ENCODE results near the gene ALOX5.

Gene ALOX5

DNA sequence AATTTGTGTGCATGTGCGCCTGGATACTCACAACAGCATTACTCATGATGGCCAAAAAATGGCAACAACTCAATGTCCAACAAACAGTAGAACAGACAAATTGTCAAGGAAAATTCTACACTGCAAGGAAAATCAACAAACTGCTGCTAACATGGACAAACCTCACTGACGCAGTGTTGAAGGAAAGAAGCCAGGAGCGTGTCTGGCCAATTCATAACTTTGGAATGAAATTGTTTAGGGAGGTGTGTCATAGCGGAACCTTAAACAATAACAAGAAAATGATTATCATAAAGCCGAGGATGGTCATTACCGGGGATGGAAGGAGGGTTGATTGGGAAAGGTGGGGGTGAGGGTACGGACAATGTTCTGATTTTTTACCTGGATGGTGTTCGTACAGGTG is 29.1 kb downstream of the ALOX5 start:
- no peaks in the 10 kb centered on the region for H3K4me1 ChIP-seq (ENCODE audit: insufficient read depth, low read length, poor library complexity, severe bottlenecking)
- no peaks in the 10 kb centered on the region for H3K36me3 ChIP-seq (ENCODE audit: insufficient read depth, low read length)
- no peaks in the 10 kb centered on the region for H4K20me1 ChIP-seq (ENCODE audit: insufficient read depth, low read length, poor library complexity, severe bottlenecking)
- TF ChIP-seq, protein P1, sequence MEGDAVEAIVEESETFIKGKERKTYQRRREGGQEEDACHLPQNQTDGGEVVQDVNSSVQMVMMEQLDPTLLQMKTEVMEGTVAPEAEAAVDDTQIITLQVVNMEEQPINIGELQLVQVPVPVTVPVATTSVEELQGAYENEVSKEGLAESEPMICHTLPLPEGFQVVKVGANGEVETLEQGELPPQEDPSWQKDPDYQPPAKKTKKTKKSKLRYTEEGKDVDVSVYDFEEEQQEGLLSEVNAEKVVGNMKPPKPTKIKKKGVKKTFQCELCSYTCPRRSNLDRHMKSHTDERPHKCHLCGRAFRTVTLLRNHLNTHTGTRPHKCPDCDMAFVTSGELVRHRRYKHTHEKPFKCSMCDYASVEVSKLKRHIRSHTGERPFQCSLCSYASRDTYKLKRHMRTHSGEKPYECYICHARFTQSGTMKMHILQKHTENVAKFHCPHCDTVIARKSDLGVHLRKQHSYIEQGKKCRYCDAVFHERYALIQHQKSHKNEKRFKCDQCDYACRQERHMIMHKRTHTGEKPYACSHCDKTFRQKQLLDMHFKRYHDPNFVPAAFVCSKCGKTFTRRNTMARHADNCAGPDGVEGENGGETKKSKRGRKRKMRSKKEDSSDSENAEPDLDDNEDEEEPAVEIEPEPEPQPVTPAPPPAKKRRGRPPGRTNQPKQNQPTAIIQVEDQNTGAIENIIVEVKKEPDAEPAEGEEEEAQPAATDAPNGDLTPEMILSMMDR (conservative IDR thresholded peaks at IDR 0.05; ENCODE audit: low read length), result no peak
- TF ChIP-seq EZH2phosphoT487 (IDR thresholded peaks at IDR 0.05; ENCODE audit: borderline replicate concordance), result no peak
- H3K4me2 ChIP-seq (ENCODE audit: low read depth, low read length, poor library complexity, severe bottlenecking), result no peak overlapping the region
- H3F3A ChIP-seq (ENCODE audit: low read depth), result no peaks in the 10 kb centered on the region
- no peaks in the 10 kb centered on the region for H3K27me3 ChIP-seq (ENCODE audit: insufficient read depth, low read length, poor library complexity, severe bottlenecking)
- H2AFZ ChIP-seq (ENCODE audit: low read length), result no peak overlapping the region
- H3K9me3 ChIP-seq (ENCODE audit: insufficient read depth, low read depth, low read length), result no peaks in the 10 kb centered on the region
- H3K4me3 ChIP-seq (ENCODE audit: low read length, poor library complexity, severe bottlenecking), result no peak overlapping the region
- H3K9ac ChIP-seq (ENCODE audit: low read depth, low read length, poor library complexity, severe bottlenecking), result no peak overlapping the region
- H3K79me2 ChIP-seq (ENCODE audit: insufficient read depth, low read length), result no peaks in the 10 kb centered on the region
- H3K9me2 ChIP-seq (replicated peaks; ENCODE audit: low read depth, low read length), result no peaks in the 10 kb centered on the region

- H3K9me2 ChIP-seq (replicated peaks; ENCODE audit: low read depth, low read length), result no peaks in the 10 kb centered on the region
- H3K4me1 ChIP-seq (ENCODE audit: insufficient read depth, low read length, poor library complexity, severe bottlenecking), result no peaks in the 10 kb centered on the region
- H3K79me2 ChIP-seq (ENCODE audit: insufficient read depth, low read length), result no peaks in the 10 kb centered on the region
- no peak for TF ChIP-seq EZH2phosphoT487 (IDR thresholded peaks at IDR 0.05; ENCODE audit: borderline replicate concordance)
- TF ChIP-seq, protein P1 (conservative IDR thresholded peaks at IDR 0.05; ENCODE audit: low read length), result no peak
- H3K9ac ChIP-seq (ENCODE audit: low read depth, low read length, poor library complexity, severe bottlenecking), result no peak overlapping the region
- H3K9me3 ChIP-seq (ENCODE audit: insufficient read depth, low read depth, low read length), result no peaks in the 10 kb centered on the region
- H4K20me1 ChIP-seq (ENCODE audit: insufficient read depth, low read length, poor library complexity, severe bottlenecking), result no peaks in the 10 kb centered on the region
- H2AFZ ChIP-seq (ENCODE audit: low read length), result no peak overlapping the region
- no peaks in the 10 kb centered on the region for H3F3A ChIP-seq (ENCODE audit: low read depth)
- no peaks in the 10 kb centered on the region for H3K36me3 ChIP-seq (ENCODE audit: insufficient read depth, low read length)
- H3K27me3 ChIP-seq (ENCODE audit: insufficient read depth, low read length, poor library complexity, severe bottlenecking), result no peaks in the 10 kb centered on the region
- H3K4me3 ChIP-seq (ENCODE audit: low read length, poor library complexity, severe bottlenecking), result no peak overlapping the region
- H3K4me2 ChIP-seq (ENCODE audit: low read depth, low read length, poor library complexity, severe bottlenecking), result no peak overlapping the region
These were observed 30.2 kb downstream of the ALOX5 start for GRCh38 chr10:45404087-45404769.

- Histone ChIP-seq H3F3A (ENCODE audit: low read depth) (no peaks in the 10 kb centered on the region), H3K79me2 (ENCODE audit: insufficient read depth, low read length) (no peaks in the 10 kb centered on the region)
- TF ChIP-seq, protein P1 (conservative IDR thresholded peaks at IDR 0.05; ENCODE audit: low read length), result no peak
- no peak for TF ChIP-seq EZH2phosphoT487 (IDR thresholded peaks at IDR 0.05; ENCODE audit: borderline replicate concordance)
These were observed 30.7 kb downstream of the ALOX5 start for GRCh38 chr10:45404770-45405120.

More at GRCh38 chr10:45404770-45405120, 30.7 kb downstream of the ALOX5 start:
- H4K20me1 ChIP-seq (ENCODE audit: insufficient read depth, low read length, poor library complexity, severe bottlenecking), result no peaks in the 10 kb centered on the region
- H3K4me3 ChIP-seq (ENCODE audit: low read length, poor library complexity, severe bottlenecking), result no peak overlapping the region
- no peaks in the 10 kb centered on the region for H3K4me1 ChIP-seq (ENCODE audit: insufficient read depth, low read length, poor library complexity, severe bottlenecking)
- H3K9me3 ChIP-seq (ENCODE audit: insufficient read depth, low read depth, low read length), result no peaks in the 10 kb centered on the region
- H2AFZ ChIP-seq (ENCODE audit: low read length), result no peak overlapping the region
- H3K27me3 ChIP-seq (ENCODE audit: insufficient read depth, low read length, poor library complexity, severe bottlenecking), result no peaks in the 10 kb centered on the region
- H3K4me2 ChIP-seq (ENCODE audit: low read depth, low read length, poor library complexity, severe bottlenecking), result no peak overlapping the region
- no peak overlapping the region for H3K9ac ChIP-seq (ENCODE audit: low read depth, low read length, poor library complexity, severe bottlenecking)
- H3K36me3 ChIP-seq (ENCODE audit: insufficient read depth, low read length), result no peaks in the 10 kb centered on the region
- no peaks in the 10 kb centered on the region for H3K9me2 ChIP-seq (replicated peaks; ENCODE audit: low read depth, low read length)
